H9 (cell line): ENCODE results near the gene PPP1R8. TPM values are rescaled to one million over a fixed set of nuclear protein-coding genes. Genes with fewer than 3 reads are reported as not detected.

Source experiments
- DNase-seq: peaks from one replicate; pipeline ENCODE4 v3.0.0-alpha.2; 2017
- H2AFZ ChIP-seq: one replicate; pipeline ENCODE4 v1.6.1; 2013; ENCODE audit warnings: mild to moderate bottlenecking, low read length, control low read depth, moderate library complexity
- H2AK5ac ChIP-seq: 2 replicates; pipeline ENCODE4 v1.6.1; 2013; ENCODE audit warnings: low read length, control low read depth, mixed read lengths; ENCODE audit not compliant: insufficient read length
- H2BK120ac ChIP-seq: one replicate; pipeline ENCODE4 v1.6.1; 2013; ENCODE audit warnings: low read depth, mild to moderate bottlenecking, low read length, control low read depth, inconsistent platforms; ENCODE audit not compliant: poor library complexity, severe bottlenecking
- H2BK12ac ChIP-seq: 2 replicates; pipeline ENCODE4 v1.6.1; 2013; ENCODE audit warnings: low read length, control low read depth, mixed read lengths, low read depth; ENCODE audit not compliant: insufficient read length
- H2BK15ac ChIP-seq: 2 replicates; pipeline ENCODE4 v1.6.1; 2013; ENCODE audit warnings: low read depth, low read length, control low read depth
- H2BK20ac ChIP-seq: one replicate; pipeline ENCODE4 v1.6.1; 2013; ENCODE audit warnings: low read depth, mild to moderate bottlenecking, low read length, control low read depth, inconsistent platforms; ENCODE audit not compliant: poor library complexity, severe bottlenecking
- H2BK5ac ChIP-seq: 2 replicates; pipeline ENCODE4 v1.6.1; 2013; ENCODE audit warnings: low read length, control low read depth, mixed read lengths; ENCODE audit not compliant: insufficient read length
- H3K14ac ChIP-seq: 2 replicates; pipeline ENCODE4 v1.6.1; 2013; ENCODE audit warnings: low read length, control low read depth; ENCODE audit not compliant: insufficient read depth
- H3K18ac ChIP-seq: 2 replicates; pipeline ENCODE4 v1.6.1; 2013; ENCODE audit warnings: low read depth, mild to moderate bottlenecking, mixed read lengths, low read length, control low read depth; ENCODE audit not compliant: insufficient read length
- H3K23ac ChIP-seq: 2 replicates; pipeline ENCODE4 v1.6.1; 2013; ENCODE audit warnings: low read length, control low read depth, mixed read lengths, low read depth; ENCODE audit not compliant: insufficient read length
- H3K23me2 ChIP-seq: 2 replicates; pipeline ENCODE4 v1.6.1; 2013; ENCODE audit warnings: low read depth, mild to moderate bottlenecking, mixed read lengths, low read length, control low read depth; ENCODE audit not compliant: insufficient read length, poor library complexity, severe bottlenecking
- H3K27ac ChIP-seq: 2 replicates; pipeline ENCODE4 v1.5.1; 2013; ENCODE audit warnings: low read length, control low read depth, mixed read lengths, low read depth; ENCODE audit not compliant: insufficient read length
- H3K27me3 ChIP-seq: 2 replicates; pipeline ENCODE4 v1.6.1; 2013; ENCODE audit warnings: low read length, control low read depth, inconsistent platforms; ENCODE audit not compliant: insufficient read depth
- H3K4ac ChIP-seq: 2 replicates; pipeline ENCODE4 v1.6.1; 2013; ENCODE audit warnings: low read depth, mild to moderate bottlenecking, control low read depth, inconsistent platforms, low read length, moderate library complexity
- H3K4me1 ChIP-seq: 2 replicates; pipeline ENCODE4 v1.6.1; 2013; ENCODE audit warnings: low read length, control low read depth, inconsistent platforms; ENCODE audit not compliant: insufficient read depth
- H3K4me2 ChIP-seq: 2 replicates; pipeline ENCODE4 v1.6.1; 2013; ENCODE audit warnings: low read length, control low read depth, mixed read lengths; ENCODE audit not compliant: insufficient read length, insufficient read depth
- H3K56ac ChIP-seq: 2 replicates; pipeline ENCODE4 v1.6.1; 2013; ENCODE audit warnings: low read depth, mild to moderate bottlenecking, mixed read lengths, low read length, control low read depth; ENCODE audit not compliant: insufficient read length
- H3K79me1 ChIP-seq: 2 replicates; pipeline ENCODE4 v1.6.1; 2013; ENCODE audit warnings: low read depth, mild to moderate bottlenecking, moderate library complexity, low read length, control low read depth, inconsistent platforms; ENCODE audit not compliant: insufficient read depth, poor library complexity, severe bottlenecking
- H3K79me2 ChIP-seq: 2 replicates; pipeline ENCODE4 v1.6.1; 2013; ENCODE audit warnings: low read length, control low read depth, inconsistent platforms; ENCODE audit not compliant: insufficient read depth
- H3K9ac ChIP-seq: 2 replicates; pipeline ENCODE4 v1.6.1; 2013; ENCODE audit warnings: low read length, control low read depth, mixed read lengths; ENCODE audit not compliant: insufficient read length; ENCODE audit errors: extremely low read depth
- H3K9me3 ChIP-seq: one replicate; pipeline ENCODE4 v1.6.1; 2013; ENCODE audit warnings: low read depth, low read length, inconsistent platforms; ENCODE audit not compliant: control insufficient read depth
- H3T11ph ChIP-seq: one replicate; pipeline ENCODE4 v1.6.1; 2013; ENCODE audit warnings: mild to moderate bottlenecking, low read length, control low read depth, inconsistent platforms
- H4K20me1 ChIP-seq: one replicate; pipeline ENCODE4 v1.6.1; 2013; ENCODE audit not compliant: control insufficient read depth, insufficient read length, insufficient read depth
- H4K5ac ChIP-seq: 2 replicates; pipeline ENCODE4 v1.6.1; 2013; ENCODE audit warnings: low read depth, mild to moderate bottlenecking, mixed read lengths, low read length, control low read depth; ENCODE audit not compliant: insufficient read length
- H4K8ac ChIP-seq: replicated peaks from 2 replicates; pipeline ENCODE4 v1.6.1; 2013; ENCODE audit warnings: low read length, control low read depth, mixed read lengths, low read depth; ENCODE audit not compliant: insufficient read length
- H4K91ac ChIP-seq: 2 replicates; pipeline ENCODE4 v1.6.1; 2013; ENCODE audit warnings: low read depth, mild to moderate bottlenecking, moderate library complexity, mixed read lengths, low read length, control low read depth; ENCODE audit not compliant: insufficient read length
- H3K27ac Mint-ChIP-seq, 3 experiments: 2 replicates in 2 of 3; 3 replicates in 1 of 3; pipeline ENCODE4 v1.8.0; 2020 to 2021; ENCODE audit warnings: mixed read lengths in 3 of 3, mild to moderate bottlenecking in 1 of 3, moderate library complexity in 1 of 3
- H3K27me3 Mint-ChIP-seq: 2 replicates; pipeline ENCODE4 v1.8.0; 2021; ENCODE audit warnings: low read depth, mild to moderate bottlenecking, moderate library complexity, mixed read lengths
- H3K36me3 Mint-ChIP-seq, 3 experiments: 2 replicates in 2 of 3; 3 replicates in 1 of 3; pipeline ENCODE4 v1.8.0; 2020 to 2021; ENCODE audit warnings: low read depth in 3 of 3, mixed read lengths in 3 of 3; ENCODE audit not compliant: insufficient read depth in 1 of 3
- H3K4me1 Mint-ChIP-seq, 2 experiments: 2 replicates each; pipeline ENCODE4 v1.8.0; 2020; ENCODE audit warnings: mixed read lengths in 2 of 2
- H3K4me3 Mint-ChIP-seq, 2 experiments: 2 replicates in 1 of 2; 3 replicates in 1 of 2; pipeline ENCODE4 v1.8.0; 2020 to 2021; ENCODE audit warnings: mild to moderate bottlenecking in 2 of 2, mixed read lengths in 2 of 2, moderate library complexity in 1 of 2
- H3K9me3 Mint-ChIP-seq, 2 experiments: 2 replicates in 1 of 2; 3 replicates in 1 of 2; pipeline ENCODE4 v1.8.0; 2020; ENCODE audit warnings: mild to moderate bottlenecking in 2 of 2, mixed read lengths in 2 of 2, moderate library complexity in 1 of 2
- CTCF ChIP-seq: fragments of 200-600 bp; sonication (generic); conservative IDR thresholded peaks from 3 replicates; pipeline ENCODE4 v1.8.0; 2021; ENCODE audit warnings: antibody characterized with exemption, mild to moderate bottlenecking
- WGBS: extraction: QIAGEN DNeasy Blood & Tissue Kit; methylation state at CpG from one replicate; pipeline ENCODE4 v1.1.7; 2013; ENCODE audit warnings: missing lambda C conversion rate, low lambda C conversion rate, mixed read lengths; ENCODE audit not compliant: insufficient read length; ENCODE audit errors: extremely low coverage; 5-methylcytosine and 5-hydroxymethylcytosine counted together
- total RNA-seq: library from RNA; stranded (reverse); gene quantifications from 2 replicates; pipeline ENCODE4 v1.2.1, GENCODE V29; 2021

The PPP1R8 gene
- total RNA-seq, 1 experiment from 2014 or later = 58.8 TPM

DNA sequence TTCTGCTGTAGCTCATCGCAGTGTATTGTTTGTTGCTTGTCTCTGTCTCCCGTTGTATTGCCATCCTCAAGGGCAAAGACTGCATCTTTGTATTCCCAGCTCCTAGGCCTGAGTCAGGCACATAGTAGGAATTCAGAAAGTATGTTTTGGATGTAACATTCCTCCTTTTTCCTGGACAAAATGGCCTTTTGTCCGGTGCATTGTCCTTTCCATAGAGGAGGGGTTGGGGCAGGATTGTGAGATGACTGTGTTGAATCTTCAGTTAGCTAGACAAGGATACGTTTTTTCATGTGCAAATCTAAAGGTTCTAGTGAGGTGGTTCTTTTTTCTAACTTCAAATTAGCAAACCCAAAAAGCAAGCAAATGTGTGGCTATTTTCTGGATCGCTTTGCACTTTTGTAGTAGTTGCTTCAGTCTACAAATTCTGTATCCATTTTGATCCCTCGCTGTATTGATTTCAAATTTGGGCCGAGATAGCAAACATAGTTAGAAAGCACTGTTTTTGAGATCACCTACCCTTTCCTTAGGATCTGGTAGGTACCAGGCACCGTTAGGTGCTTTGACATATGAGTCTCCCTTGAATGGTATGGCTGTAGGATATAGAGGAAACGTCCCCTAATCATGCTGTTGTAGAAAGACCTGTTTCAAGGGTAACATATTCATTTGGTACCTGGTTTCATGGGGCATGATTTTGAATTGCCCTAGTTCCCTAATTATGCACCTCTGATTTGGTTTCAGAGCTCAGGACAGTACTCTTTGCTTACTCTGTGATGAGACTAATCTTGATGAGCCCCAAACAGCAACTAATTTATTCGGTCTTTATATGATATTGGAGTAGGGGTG is 1.2 kb downstream of the PPP1R8 start:
- Mint-ChIP-seq H3K4me1 (peaks cover 11 to 14% of the 10 kb centered on the region in 2 experiments), H3K36me3 (peaks cover 8 to 33% (median 26%) of the 10 kb centered on the region in 3 experiments; a peak in 6 of 7 replicates), H3K9me3 (no peaks in the 10 kb centered on the region), H3K27ac (peak overlapping the region; percentile 98 to 100 (median 99); a peak in 6 of 7 replicates), H3K27me3 (no peaks in the 10 kb centered on the region), H3K4me3 (peak overlapping the region; percentile 94 to 95)
- no CpG with 5 or more reads among the region's 10 CpGs for WGBS
- Histone ChIP-seq H2BK120ac (peak overlapping the region; percentile 95), H3K14ac (no peak overlapping the region), H4K20me1 (no peaks in the 10 kb centered on the region), H3K79me1 (peaks cover 6% of the 10 kb centered on the region), H2BK5ac (no peak overlapping the region), H2BK12ac (peak overlapping the region; percentile 77), H2AK5ac (no peak overlapping the region), H3K56ac (peak overlapping the region; percentile 56), H3K18ac (no peak overlapping the region), H4K8ac (no peak overlapping the region), H3K27ac (no peak overlapping the region), H3K9me3 (no peaks in the 10 kb centered on the region), H3K4me2 (peak overlapping the region; percentile 97), H3K4me1 (no peaks in the 10 kb centered on the region), H3K9ac (peak overlapping the region; percentile 97), H2AFZ (no peak overlapping the region), H4K5ac (peak overlapping the region; percentile 99), H3K79me2 (peaks cover 23% of the 10 kb centered on the region), H3K23ac (no peak overlapping the region), H3K27me3 (no peaks in the 10 kb centered on the region), H4K91ac (peak overlapping the region; percentile 97), H2BK15ac (peak overlapping the region; percentile 87; the same call in 1 of the 2 replicates), H3K23me2 (no peaks in the 10 kb centered on the region), H3T11ph (no peak overlapping the region), H3K4ac (peak overlapping the region; percentile 84; the same call in 1 of the 2 replicates), H2BK20ac (no peak overlapping the region)
- no peak for DNase-seq
- no peak for TF ChIP-seq CTCF
